Measurements from ENCODE around the gene SLC39A1. TPM values are rescaled to one million over a fixed set of nuclear protein-coding genes. Genes with fewer than 3 reads are reported as not detected.

The SLC39A1 gene
- total RNA-seq, 1 donor from 2014 or later = 87.8 TPM

GRCh38 chr1:153941826-153942725 lies 21.3 kb downstream of the SLC39A1 start:
- TF ChIP-seq, protein P1, sequence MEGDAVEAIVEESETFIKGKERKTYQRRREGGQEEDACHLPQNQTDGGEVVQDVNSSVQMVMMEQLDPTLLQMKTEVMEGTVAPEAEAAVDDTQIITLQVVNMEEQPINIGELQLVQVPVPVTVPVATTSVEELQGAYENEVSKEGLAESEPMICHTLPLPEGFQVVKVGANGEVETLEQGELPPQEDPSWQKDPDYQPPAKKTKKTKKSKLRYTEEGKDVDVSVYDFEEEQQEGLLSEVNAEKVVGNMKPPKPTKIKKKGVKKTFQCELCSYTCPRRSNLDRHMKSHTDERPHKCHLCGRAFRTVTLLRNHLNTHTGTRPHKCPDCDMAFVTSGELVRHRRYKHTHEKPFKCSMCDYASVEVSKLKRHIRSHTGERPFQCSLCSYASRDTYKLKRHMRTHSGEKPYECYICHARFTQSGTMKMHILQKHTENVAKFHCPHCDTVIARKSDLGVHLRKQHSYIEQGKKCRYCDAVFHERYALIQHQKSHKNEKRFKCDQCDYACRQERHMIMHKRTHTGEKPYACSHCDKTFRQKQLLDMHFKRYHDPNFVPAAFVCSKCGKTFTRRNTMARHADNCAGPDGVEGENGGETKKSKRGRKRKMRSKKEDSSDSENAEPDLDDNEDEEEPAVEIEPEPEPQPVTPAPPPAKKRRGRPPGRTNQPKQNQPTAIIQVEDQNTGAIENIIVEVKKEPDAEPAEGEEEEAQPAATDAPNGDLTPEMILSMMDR (IDR thresholded peaks at IDR 0.05) = no peak
- Mint-ChIP-seq H3K36me3 (ENCODE audit: low read depth) (peaks cover 24% of the 10 kb centered on the region), H3K4me1 (ENCODE audit: low read depth) (peaks cover 17% of the 10 kb centered on the region), H3K4me3 (ENCODE audit: unreplicated experiment) (no peak overlapping the region), H3K27ac (ENCODE audit: unreplicated experiment) (no peak overlapping the region), H3K27me3 (ENCODE audit: low read depth) (no peaks in the 10 kb centered on the region), H3K9me3 (ENCODE audit: low read depth) (no peaks in the 10 kb centered on the region)
- DNase-seq (ENCODE audit: low spot score) = no peak

DNA sequence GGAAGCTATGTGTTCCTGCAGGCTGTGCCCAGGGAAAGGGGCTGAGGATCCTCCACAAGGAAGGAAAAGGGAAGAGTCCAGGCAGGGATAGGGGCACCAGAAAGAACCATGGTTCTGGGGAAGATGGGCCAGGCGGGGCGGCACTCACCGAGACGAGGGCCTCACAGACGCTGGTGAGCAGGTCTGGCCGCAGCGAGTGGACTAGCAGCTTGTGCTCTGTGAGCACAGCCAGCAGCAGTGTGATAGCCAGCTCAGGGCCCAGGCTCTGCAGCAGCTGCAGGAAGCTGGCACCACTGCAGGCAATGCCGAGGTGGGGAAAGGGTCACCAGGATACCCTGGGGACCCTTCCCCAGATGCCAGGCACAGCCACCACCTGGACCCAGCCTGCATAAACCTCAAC lies 22.6 kb downstream of the SLC39A1 start:
- H3K4me3 Mint-ChIP-seq (ENCODE audit: unreplicated experiment) = no peak overlapping the region

GRCh38 chr1:153939476-153939875 lies 23.9 kb downstream of the SLC39A1 start:
- Mint-ChIP-seq H3K4me1 (ENCODE audit: low read depth) (peaks cover 2% of the 10 kb centered on the region), H3K4me3 (ENCODE audit: unreplicated experiment) (no peak overlapping the region), H3K27me3 (ENCODE audit: low read depth) (no peaks in the 10 kb centered on the region), H3K9me3 (ENCODE audit: low read depth) (no peaks in the 10 kb centered on the region), H3K27ac (ENCODE audit: unreplicated experiment) (no peak overlapping the region), H3K36me3 (ENCODE audit: low read depth) (peaks cover 40% of the 10 kb centered on the region)
- TF ChIP-seq, protein P1 (IDR thresholded peaks at IDR 0.05) = no peak
- no peak for DNase-seq (ENCODE audit: low spot score)

More for the DNA sequence above, 22.6 kb downstream of the SLC39A1 start:
- Mint-ChIP-seq H3K9me3 (ENCODE audit: low read depth) (no peaks in the 10 kb centered on the region), H3K27me3 (ENCODE audit: low read depth) (no peaks in the 10 kb centered on the region), H3K27ac (ENCODE audit: unreplicated experiment) (no peak overlapping the region), H3K36me3 (ENCODE audit: low read depth) (peaks cover 32% of the 10 kb centered on the region), H3K4me1 (ENCODE audit: low read depth) (peaks cover 13% of the 10 kb centered on the region)
- TF ChIP-seq, protein P1 (IDR thresholded peaks at IDR 0.05) = no peak
- no peak for DNase-seq (ENCODE audit: low spot score)

DNA sequence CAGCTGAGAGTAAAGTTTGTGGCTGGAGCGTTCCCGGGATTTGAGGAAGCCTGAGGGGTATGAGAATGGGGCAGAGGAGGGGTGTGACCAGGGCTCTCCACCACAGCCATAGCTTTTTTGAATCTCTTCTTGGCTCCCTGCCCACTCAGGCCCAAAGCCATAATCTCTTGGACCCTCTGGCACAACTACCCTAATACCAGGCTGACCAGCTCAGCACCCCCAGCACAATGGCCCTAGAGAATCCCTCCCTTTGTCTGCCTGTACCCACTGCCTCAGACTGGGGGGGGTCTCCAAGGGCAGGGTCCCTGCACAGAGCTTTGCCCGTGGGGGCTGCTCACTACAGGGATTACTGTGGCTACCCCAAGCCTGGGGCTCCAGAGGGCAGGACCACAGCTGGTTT lies 24.3 kb downstream of the SLC39A1 start:
- TF ChIP-seq, protein P1 (IDR thresholded peaks at IDR 0.05) = no peak
- Mint-ChIP-seq H3K4me3 (ENCODE audit: unreplicated experiment) (no peak overlapping the region), H3K9me3 (ENCODE audit: low read depth) (no peaks in the 10 kb centered on the region), H3K36me3 (ENCODE audit: low read depth) (peaks cover 42% of the 10 kb centered on the region), H3K4me1 (ENCODE audit: low read depth) (no peaks in the 10 kb centered on the region), H3K27me3 (ENCODE audit: low read depth) (no peaks in the 10 kb centered on the region), H3K27ac (ENCODE audit: unreplicated experiment) (no peak overlapping the region)
- no peak for DNase-seq (ENCODE audit: low spot score)

DNA sequence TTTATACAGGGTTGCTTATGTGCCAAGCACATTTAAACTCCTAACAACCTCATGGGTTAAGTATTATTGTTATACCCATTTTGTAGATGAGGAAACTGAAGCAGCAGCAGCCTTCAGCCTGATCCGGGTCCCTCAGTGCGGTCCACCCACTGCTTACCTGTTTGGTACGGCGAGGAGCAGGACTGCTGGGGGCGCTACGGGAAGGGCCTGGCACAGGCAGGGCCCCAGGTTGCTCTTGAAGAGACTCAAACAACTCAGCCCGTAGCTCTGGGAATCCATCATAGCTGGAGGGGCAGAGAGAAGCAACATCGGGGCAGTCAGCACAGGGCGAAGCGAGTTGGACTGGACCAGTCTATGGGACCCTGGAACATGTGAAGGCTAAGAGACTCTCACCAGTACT lies 26.0 kb downstream of the SLC39A1 start:
- Mint-ChIP-seq H3K4me3 (ENCODE audit: unreplicated experiment) (no peak overlapping the region), H3K36me3 (ENCODE audit: low read depth) (peaks cover 40% of the 10 kb centered on the region)

More for the DNA sequence above, 26.0 kb downstream of the SLC39A1 start:
- Mint-ChIP-seq H3K9me3 (ENCODE audit: low read depth) (no peaks in the 10 kb centered on the region), H3K4me1 (ENCODE audit: low read depth) (no peaks in the 10 kb centered on the region), H3K27me3 (ENCODE audit: low read depth) (no peaks in the 10 kb centered on the region), H3K27ac (ENCODE audit: unreplicated experiment) (no peak overlapping the region)
- no peak for DNase-seq (ENCODE audit: low spot score)
- TF ChIP-seq, protein P1 (IDR thresholded peaks at IDR 0.05) = no peak
